GM18909 (cell line): ENCODE results near the gene MSRB3.
"Not testable (repeated sequence)": the region's sequence is repeated elsewhere in the genome, so short reads cannot be mapped to it uniquely, and the experiment has no call there.

Source experiments
- ATAC-seq: cut with Tn5 transposase; IDR thresholded peaks from one replicate; pipeline ENCODE4 v1.9.1; 2021; ENCODE audit warnings: mild to moderate bottlenecking; ENCODE audit not compliant: unreplicated experiment, poor library complexity

Gene MSRB3

GRCh38 chr12:65285532-65285931 is 7.0 kb downstream of the MSRB3 start:
- ATAC-seq = not testable (repeated sequence)

DNA sequence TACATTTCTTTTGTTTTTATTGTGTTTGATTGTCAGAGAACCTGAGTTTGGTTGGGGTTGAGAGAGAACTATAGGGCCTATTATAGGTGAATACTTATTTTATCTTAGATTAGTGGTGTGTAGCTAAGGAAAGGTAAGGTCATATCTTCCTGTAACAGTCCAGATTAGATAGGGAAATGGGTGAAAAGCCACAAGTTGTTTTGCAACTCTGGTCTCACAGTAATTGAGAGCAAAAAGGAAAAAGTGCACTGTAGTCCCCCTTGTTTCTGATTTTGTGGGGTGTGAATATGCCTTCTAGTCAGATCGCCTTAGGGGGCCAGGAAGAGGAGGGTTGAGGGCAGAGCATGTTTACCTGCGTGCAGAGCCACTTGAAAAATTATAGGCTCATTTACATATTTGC is 8.9 kb downstream of the MSRB3 start:
- ATAC-seq = no peak

DNA sequence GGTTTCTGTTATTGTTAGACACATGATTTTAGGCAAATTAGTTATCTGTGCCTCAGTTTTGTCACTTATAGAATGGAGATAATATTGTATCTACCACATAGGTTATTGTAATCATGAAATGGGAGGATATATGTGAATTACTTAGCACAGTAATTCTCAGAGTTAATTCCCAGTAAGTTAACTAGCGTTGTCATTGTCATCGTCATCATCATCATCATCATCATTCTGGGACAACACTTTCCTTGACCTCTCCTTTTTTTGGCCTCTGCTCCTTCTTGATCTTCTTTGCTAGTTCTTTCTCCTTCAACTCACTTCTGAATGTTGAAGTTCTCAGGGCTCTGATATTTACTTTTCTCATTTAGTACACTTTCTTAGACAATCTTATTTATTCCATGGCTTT is 13.8 kb downstream of the MSRB3 start:
- no peak for ATAC-seq

- ATAC-seq = no peak
Observed at GRCh38 chr12:65293735-65294134, 15.3 kb downstream of the MSRB3 start.

DNA sequence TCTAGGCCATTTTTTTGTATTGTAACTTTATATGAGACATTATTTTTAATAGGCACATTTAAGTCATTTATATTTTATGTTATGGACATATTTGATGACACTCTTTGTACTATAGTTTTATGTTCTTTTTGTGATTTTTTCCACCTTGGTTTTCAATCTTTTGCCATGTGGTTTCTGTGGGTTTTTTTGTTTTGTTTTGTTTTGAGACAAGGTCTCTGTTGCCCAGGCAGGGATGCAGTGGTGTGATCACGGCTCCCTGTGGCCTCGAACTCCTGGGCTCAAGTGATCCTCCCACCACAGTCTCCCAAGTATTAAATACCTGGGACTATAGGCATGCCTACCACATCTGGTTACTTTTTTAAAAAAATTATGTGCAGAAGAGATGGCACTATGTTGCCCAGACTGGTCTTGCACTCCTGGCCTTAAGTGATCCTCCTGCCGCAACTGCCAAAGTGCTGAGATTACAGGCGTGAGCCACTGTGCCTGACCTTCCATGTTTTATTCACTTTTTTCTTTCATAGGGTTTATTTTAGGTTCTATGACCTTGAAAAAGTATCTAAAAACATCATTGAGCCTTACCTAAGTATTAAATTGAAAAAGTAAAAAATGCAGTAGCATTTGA is 16.3 kb downstream of the MSRB3 start:
- no peak for ATAC-seq

- ATAC-seq = no peak
Observed at GRCh38 chr12:65296508-65297265, 18.2 kb downstream of the MSRB3 start.

DNA sequence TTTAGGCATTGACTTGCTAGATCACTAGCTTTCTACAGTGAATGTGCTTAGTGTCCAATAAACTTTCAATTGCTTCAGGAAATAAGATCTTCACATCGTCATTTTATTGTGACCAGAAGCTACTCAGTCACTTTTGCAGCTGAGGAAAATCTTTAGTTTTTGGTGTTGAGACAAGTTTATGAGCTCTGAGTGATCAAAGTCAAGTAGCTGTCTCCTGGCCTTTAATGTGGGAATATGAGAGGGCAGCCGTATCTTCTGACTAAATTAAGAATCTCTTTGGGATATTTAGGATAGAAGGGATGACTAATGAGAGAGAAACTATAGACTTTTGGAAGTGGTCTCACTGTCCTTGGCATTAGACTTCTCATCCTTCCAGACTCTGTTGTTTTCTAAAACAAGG is 21.6 kb downstream of the MSRB3 start:
- no peak for ATAC-seq

- ATAC-seq = no peak
Observed at GRCh38 chr12:65300679-65301349, 22.3 kb downstream of the MSRB3 start.

DNA sequence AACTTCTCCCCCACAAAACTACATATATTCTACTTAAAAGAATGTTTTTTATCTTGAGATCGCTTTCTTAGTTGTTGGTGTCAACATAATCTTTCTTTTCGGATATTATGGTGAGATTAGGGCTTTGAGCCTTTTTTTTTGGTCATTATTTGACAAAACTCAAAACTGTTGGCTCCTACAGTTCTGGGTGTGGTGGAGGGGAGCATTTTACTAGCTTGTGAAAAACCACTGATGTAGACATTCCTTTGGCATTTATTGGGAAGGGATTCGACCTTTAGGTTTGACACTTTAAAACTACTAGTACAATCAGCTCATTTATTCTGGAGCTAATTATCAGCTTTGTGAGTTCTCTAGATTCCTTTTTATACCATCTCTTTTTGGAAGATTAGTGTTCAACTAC is 24.4 kb downstream of the MSRB3 start:
- ATAC-seq = no peak

DNA sequence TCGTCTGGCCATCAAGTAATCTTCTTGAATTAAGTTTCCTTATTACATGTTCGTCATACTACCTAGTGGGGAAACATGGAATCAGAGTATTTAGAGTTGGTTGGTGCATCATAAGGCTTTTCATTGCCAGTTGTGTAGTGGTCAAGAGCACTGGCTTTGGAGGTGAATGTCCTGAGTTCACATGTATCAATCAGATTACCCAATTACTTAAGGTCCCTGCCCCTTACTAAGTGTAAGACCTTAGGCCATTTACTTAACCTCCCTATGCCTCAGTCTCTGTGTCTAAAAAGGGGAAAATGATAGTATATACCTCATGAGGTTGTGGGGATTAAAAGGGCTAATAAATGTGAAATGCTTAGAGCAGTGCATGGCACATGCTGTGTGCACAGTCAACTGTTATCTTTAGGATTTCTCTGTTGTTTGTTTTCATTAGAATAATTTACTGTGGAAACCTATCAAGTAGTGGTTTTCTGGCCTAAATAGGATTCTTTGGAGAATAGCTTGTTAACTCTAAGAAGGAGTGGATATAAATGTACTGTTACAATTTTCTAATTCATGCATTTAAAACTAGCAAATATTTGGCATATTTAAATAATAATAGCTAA is 27.0 kb downstream of the MSRB3 start:
- ATAC-seq = no peak

- no peak for ATAC-seq
Observed at GRCh38 chr12:65306366-65307168, 28.1 kb downstream of the MSRB3 start.

DNA sequence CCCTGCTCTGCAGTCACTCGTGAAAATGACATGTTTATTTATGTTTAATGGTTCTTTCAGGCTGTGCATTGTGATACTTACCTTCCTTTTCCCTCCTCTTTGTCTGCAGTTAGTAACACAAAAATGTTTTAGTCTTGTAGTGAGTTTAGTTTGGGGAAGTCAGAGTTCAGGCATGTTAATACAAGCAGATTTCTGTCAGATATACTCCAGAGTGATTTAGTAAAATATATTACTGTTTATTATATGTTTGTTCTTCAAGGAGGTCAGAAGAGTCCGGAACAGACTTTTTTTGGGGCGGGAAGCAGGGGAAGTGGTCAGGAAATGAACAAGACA is 28.7 kb downstream of the MSRB3 start:
- no peak for ATAC-seq

DNA sequence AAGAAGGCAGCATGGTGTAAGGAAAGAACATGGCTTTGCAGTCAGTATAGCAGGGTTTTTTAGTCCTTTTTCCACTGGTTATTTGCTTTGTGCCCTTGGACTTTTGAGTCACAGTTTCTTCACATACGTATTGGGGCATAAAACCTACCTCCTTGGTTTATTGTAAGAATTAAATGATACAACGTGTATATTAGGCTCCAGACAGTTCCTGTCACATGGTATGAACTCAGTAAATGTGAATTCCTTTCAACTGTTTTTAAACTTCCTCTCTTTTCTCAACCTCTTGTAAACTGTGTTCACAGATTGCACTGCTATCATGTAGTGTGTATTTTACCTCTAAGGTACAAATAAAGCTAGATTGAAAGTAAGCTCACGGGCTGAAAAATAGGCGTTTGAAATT is 29.5 kb downstream of the MSRB3 start:
- ATAC-seq = no peak

GRCh38 chr12:65308601-65309071 is 30.2 kb downstream of the MSRB3 start:
- no peak for ATAC-seq

- no peak for ATAC-seq
Observed at GRCh38 chr12:65311260-65311659, 32.8 kb downstream of the MSRB3 start.

GRCh38 chr12:65313719-65314317 is 35.3 kb downstream of the MSRB3 start:
- ATAC-seq = no peak

DNA sequence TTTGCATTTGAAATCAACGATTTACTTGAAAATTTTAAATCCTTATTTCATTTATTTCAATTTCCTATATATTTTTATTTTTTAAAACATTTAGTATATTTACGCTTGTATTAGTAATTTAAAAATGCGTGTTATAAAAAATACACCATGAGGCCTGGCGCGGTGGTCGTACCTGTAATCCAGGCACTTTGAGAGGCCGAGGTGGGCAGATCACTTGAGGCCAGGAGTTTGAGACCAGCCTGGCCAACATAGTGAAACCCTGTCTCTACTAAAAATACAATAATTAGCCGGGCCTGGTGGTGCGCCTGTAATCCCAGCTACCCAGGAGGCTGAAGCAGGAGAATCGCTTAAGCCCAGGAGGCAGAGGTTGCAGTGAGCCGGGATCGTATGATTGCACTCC is 36.8 kb downstream of the MSRB3 start:
- ATAC-seq = not testable (repeated sequence)

DNA sequence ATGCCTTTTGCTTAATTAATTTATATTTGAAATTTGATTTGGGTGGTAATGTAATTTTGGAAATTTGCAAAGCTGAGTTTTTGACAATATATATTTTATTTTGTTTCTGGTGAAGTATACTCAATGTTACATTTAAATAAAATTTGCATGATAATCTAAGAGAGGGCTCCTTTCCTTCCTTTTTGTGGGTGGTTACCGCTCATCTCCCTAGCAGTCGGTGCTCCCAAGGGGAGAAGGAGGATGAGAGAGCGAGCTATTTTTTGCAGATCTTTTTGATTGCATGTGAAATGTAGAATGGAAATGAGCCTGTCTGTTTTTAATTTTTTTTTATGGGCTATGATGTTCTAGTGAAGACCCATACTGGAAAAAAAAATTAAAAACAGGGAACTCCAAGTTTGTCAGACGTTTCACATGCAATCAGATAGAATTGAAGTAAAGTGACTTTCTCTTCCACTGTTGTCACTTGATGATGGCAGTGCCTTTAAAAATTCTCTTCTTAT is 39.8 kb downstream of the MSRB3 start:
- no peak for ATAC-seq

DNA sequence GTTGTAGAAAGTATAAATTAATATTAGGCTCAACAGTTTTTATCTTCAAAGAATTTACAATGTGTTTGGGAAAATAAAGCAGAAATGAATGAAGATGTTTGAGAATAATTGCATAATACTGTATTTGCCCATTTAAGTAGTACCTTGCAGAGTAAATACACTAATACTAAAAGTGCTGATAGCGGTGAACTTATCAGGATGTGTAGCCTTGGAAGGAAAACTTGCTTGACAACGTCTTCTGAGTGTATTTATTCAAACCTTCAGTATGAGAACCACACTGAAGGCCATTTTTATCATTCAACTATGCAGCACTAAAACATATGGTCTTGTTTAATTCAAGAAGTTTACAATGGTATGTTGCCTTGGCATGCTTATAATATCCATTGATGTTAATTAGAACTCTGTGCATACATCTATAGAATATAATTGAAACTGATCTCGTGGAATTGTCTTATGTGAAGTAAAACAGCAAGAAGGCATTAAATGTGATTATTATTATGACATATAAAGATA is 41.3 kb downstream of the MSRB3 start:
- no peak for ATAC-seq

- ATAC-seq = no peak
Observed at GRCh38 chr12:65323070-65323469, 44.6 kb downstream of the MSRB3 start.
